ENCODE measurements around the gene WNT9A.

DNA sequence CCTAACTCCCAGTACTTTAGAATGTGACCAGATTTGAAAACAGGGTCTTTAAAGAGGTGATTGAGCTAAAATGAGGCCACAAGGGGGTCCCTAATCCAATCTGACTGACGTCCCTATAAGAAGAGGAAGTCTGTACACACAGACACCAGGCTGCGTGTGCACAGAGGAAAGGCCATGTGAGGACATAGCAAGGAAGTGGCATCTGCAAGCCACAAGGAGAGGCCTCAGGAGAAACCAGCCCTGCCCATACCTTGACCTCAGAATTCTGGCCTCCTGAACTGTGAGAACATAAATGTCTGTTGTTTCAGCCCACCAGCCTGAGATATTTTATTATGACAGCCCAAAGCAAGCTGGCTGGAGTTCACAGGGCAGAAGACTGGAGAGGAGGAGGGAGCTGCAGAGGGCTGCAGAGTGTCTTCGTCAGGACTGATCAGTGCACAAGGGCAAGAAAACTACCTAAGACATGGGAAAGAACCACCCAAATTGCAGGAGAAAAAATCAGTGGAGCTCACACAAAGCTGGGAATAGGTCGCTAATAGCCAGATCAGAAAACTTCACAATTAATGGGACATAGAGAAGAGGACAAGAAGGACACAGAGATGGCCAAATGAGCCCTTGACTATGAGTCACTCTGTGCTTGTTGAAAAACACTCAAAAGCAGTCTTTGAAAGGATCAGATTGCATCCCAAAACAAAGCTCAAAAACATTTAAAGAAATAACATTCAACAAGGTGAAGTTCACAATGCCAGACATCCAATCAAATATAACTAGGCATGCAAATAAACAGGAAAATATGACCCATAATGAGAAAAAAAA lies 14.1 kb upstream of the WNT9A start:
- no peak for TF ChIP-seq CTCF (IDR thresholded peaks at IDR 0.05; ENCODE audit: poor library complexity)
- no peak for TF ChIP-seq EZH2phosphoT487 (IDR thresholded peaks at IDR 0.05; ENCODE audit: low read depth, severe bottlenecking, unreplicated experiment)
- TF ChIP-seq EZH2 (IDR thresholded peaks at IDR 0.05; ENCODE audit: borderline replicate concordance): no peak
